ENCODE data around the gene NDUFV1. TPM values are rescaled to one million over a fixed set of nuclear protein-coding genes. Genes with fewer than 3 reads are reported as not detected.

Gene NDUFV1
- total RNA-seq, 1 donor, result 158 TPM

GRCh38 chr11:67630228-67630942 lies 23.6 kb downstream of the NDUFV1 start:
- H3K4me3 ChIP-seq (ENCODE audit: insufficient read depth, low read length), result peak overlapping the region; percentile 83
- DNase-seq (ENCODE audit: insufficient read length, low spot score, missing footprints), result peak; percentile 100
- H4K20me1 ChIP-seq (ENCODE audit: insufficient read depth, low read length), result no peaks in the 10 kb centered on the region
- peak overlapping the region; percentile 45 for H3K27ac ChIP-seq (ENCODE audit: low read depth, low read length)
- H3K36me3 ChIP-seq (ENCODE audit: insufficient read depth, low read length), result no peaks in the 10 kb centered on the region
- H3K79me2 ChIP-seq (ENCODE audit: insufficient read depth, low read length), result no peaks in the 10 kb centered on the region
- H3K27me3 ChIP-seq (ENCODE audit: insufficient read depth, low read length), result no peaks in the 10 kb centered on the region
- TF ChIP-seq CTCF (IDR thresholded peaks at IDR 0.05; ENCODE audit: extremely low read depth, low read depth, low read length), result peak; percentile 61
- peak overlapping the region; percentile 87 for H3K4me2 ChIP-seq (ENCODE audit: insufficient read depth, low read length)
- peak overlapping the region; percentile 97 for H2AFZ ChIP-seq (ENCODE audit: low read length)
- no peaks in the 10 kb centered on the region for H3K9me3 ChIP-seq (ENCODE audit: low read depth, low read length)
- peaks cover 5% of the 10 kb centered on the region for H3K4me1 ChIP-seq (ENCODE audit: insufficient read depth, low read length)

- Histone ChIP-seq H3K36me3 (ENCODE audit: insufficient read depth, low read length) (no peaks in the 10 kb centered on the region), H3K4me2 (ENCODE audit: insufficient read depth, low read length) (peak overlapping the region; percentile 87), H3K4me3 (ENCODE audit: insufficient read depth, low read length) (peak overlapping the region; percentile 83), H2AFZ (ENCODE audit: low read length) (peak overlapping the region; percentile 97), H3K4me1 (ENCODE audit: insufficient read depth, low read length) (peaks cover 5% of the 10 kb centered on the region), H3K27me3 (ENCODE audit: insufficient read depth, low read length) (no peaks in the 10 kb centered on the region), H3K79me2 (ENCODE audit: insufficient read depth, low read length) (no peaks in the 10 kb centered on the region), H3K27ac (ENCODE audit: low read depth, low read length) (peak overlapping the region; percentile 45), H3K9me3 (ENCODE audit: low read depth, low read length) (no peaks in the 10 kb centered on the region), H4K20me1 (ENCODE audit: insufficient read depth, low read length) (no peaks in the 10 kb centered on the region)
- DNase-seq (ENCODE audit: insufficient read length, low spot score, missing footprints), result peak; percentile 58
- TF ChIP-seq CTCF (IDR thresholded peaks at IDR 0.05; ENCODE audit: extremely low read depth, low read depth, low read length), result no peak
Observed at GRCh38 chr11:67630943-67631331, 24.2 kb downstream of the NDUFV1 start.

- H3K27ac ChIP-seq (ENCODE audit: low read depth, low read length), result no peak overlapping the region
- no peaks in the 10 kb centered on the region for H3K9me3 ChIP-seq (ENCODE audit: low read depth, low read length)
- H3K36me3 ChIP-seq (ENCODE audit: insufficient read depth, low read length), result no peaks in the 10 kb centered on the region
- H3K4me1 ChIP-seq (ENCODE audit: insufficient read depth, low read length), result peaks cover 5% of the 10 kb centered on the region
- H3K4me3 ChIP-seq (ENCODE audit: insufficient read depth, low read length), result no peak overlapping the region
- no peak overlapping the region for H2AFZ ChIP-seq (ENCODE audit: low read length)
- no peaks in the 10 kb centered on the region for H4K20me1 ChIP-seq (ENCODE audit: insufficient read depth, low read length)
- DNase-seq (ENCODE audit: insufficient read length, low spot score, missing footprints), result peak; percentile 67
- TF ChIP-seq CTCF (IDR thresholded peaks at IDR 0.05; ENCODE audit: extremely low read depth, low read depth, low read length), result no peak
- no peak overlapping the region for H3K4me2 ChIP-seq (ENCODE audit: insufficient read depth, low read length)
- H3K79me2 ChIP-seq (ENCODE audit: insufficient read depth, low read length), result no peaks in the 10 kb centered on the region
- H3K27me3 ChIP-seq (ENCODE audit: insufficient read depth, low read length), result no peaks in the 10 kb centered on the region
Observed at GRCh38 chr11:67631411-67631810, 24.7 kb downstream of the NDUFV1 start.

GRCh38 chr11:67631853-67632174 lies 25.1 kb downstream of the NDUFV1 start:
- H3K36me3 ChIP-seq (ENCODE audit: insufficient read depth, low read length), result no peaks in the 10 kb centered on the region
- peak; percentile 55 for DNase-seq (ENCODE audit: insufficient read length, low spot score, missing footprints)
- no peak for TF ChIP-seq CTCF (IDR thresholded peaks at IDR 0.05; ENCODE audit: extremely low read depth, low read depth, low read length)
- H3K9me3 ChIP-seq (ENCODE audit: low read depth, low read length), result no peaks in the 10 kb centered on the region
- no peak overlapping the region for H3K4me2 ChIP-seq (ENCODE audit: insufficient read depth, low read length)
- H3K27ac ChIP-seq (ENCODE audit: low read depth, low read length), result no peak overlapping the region
- peaks cover 5% of the 10 kb centered on the region for H3K4me1 ChIP-seq (ENCODE audit: insufficient read depth, low read length)
- no peak overlapping the region for H2AFZ ChIP-seq (ENCODE audit: low read length)
- H3K4me3 ChIP-seq (ENCODE audit: insufficient read depth, low read length), result no peak overlapping the region
- no peaks in the 10 kb centered on the region for H4K20me1 ChIP-seq (ENCODE audit: insufficient read depth, low read length)
- no peaks in the 10 kb centered on the region for H3K79me2 ChIP-seq (ENCODE audit: insufficient read depth, low read length)
- H3K27me3 ChIP-seq (ENCODE audit: insufficient read depth, low read length), result no peaks in the 10 kb centered on the region
